GM18505 (cell line): ENCODE data around the gene ZC3H18.

Source experiments
- ATAC-seq: cut with Tn5 transposase; IDR thresholded peaks from one replicate; pipeline ENCODE4 v1.9.1; 2021; ENCODE audit not compliant: unreplicated experiment
- POLR2A ChIP-seq: IDR thresholded peaks from 4 replicates; pipeline ENCODE4 v1.6.1; 2011; ENCODE audit warnings: borderline replicate concordance; ENCODE audit not compliant: insufficient read depth, insufficient read length; ENCODE audit errors: extremely low read depth

Gene ZC3H18

GRCh38 chr16:88549671-88550245 lies 20.4 kb upstream of the ZC3H18 start:
- no peak for ATAC-seq

GRCh38 chr16:88550246-88550661 lies 19.9 kb upstream of the ZC3H18 start:
- ATAC-seq, result no peak
- no peak for TF ChIP-seq POLR2A

More at GRCh38 chr16:88549671-88550245, 20.4 kb upstream of the ZC3H18 start:
- TF ChIP-seq POLR2A, result no peak

GRCh38 chr16:88552166-88552565 lies 18.0 kb upstream of the ZC3H18 start:
- ATAC-seq, result no peak

GRCh38 chr16:88552815-88553214 lies 17.4 kb upstream of the ZC3H18 start:
- no peak for ATAC-seq
- TF ChIP-seq POLR2A, result no peak

More at GRCh38 chr16:88552166-88552565, 18.0 kb upstream of the ZC3H18 start:
- TF ChIP-seq POLR2A, result no peak

- no peak for TF ChIP-seq POLR2A
- ATAC-seq, result no peak
Measured at GRCh38 chr16:88553739-88554138, 16.5 kb upstream of the ZC3H18 start.

GRCh38 chr16:88554711-88555264 lies 15.4 kb upstream of the ZC3H18 start:
- no peak for TF ChIP-seq POLR2A
- no peak for ATAC-seq

- TF ChIP-seq POLR2A, result no peak
- ATAC-seq, result no peak
Measured at GRCh38 chr16:88556294-88556988, 13.8 kb upstream of the ZC3H18 start.

GRCh38 chr16:88558457-88559442 lies 11.5 kb upstream of the ZC3H18 start:
- TF ChIP-seq POLR2A, result no peak
- no peak for ATAC-seq

- no peak for TF ChIP-seq POLR2A
- no peak for ATAC-seq
Measured at GRCh38 chr16:88560714-88561484, 9.3 kb upstream of the ZC3H18 start.

GRCh38 chr16:88561485-88562359 lies 8.5 kb upstream of the ZC3H18 start:
- no peak for TF ChIP-seq POLR2A
- ATAC-seq, result no peak

GRCh38 chr16:88566158-88566557 lies 4.0 kb upstream of the ZC3H18 start:
- TF ChIP-seq POLR2A, result no peak
- no peak for ATAC-seq
